Upper lobe of right lung (tissue), 1 donor: ENCODE data around the gene HOXB3. TPM values are rescaled to one million over a fixed set of nuclear protein-coding genes. Genes with fewer than 3 reads are reported as not detected.

ENCODE experiments used
- ATAC-seq: fragments of 200-7000 bp; cut with Tn5 transposase; one replicate; pipeline ENCODE4 v1.9.1; 2020; ENCODE audit warnings: mild to moderate bottlenecking, moderate library complexity
- DNase-seq: peaks from one replicate; pipeline ENCODE4 v3.0.0-alpha.2; 2020
- H3K27ac ChIP-seq: fragments of 200-600 bp; one replicate; pipeline ENCODE4 v1.8.0; 2022
- H3K27me3 ChIP-seq: fragments of 200-600 bp; one replicate; pipeline ENCODE4 v1.8.0; 2022; ENCODE audit warnings: mild to moderate bottlenecking
- H3K36me3 ChIP-seq: fragments of 200-600 bp; one replicate; pipeline ENCODE4 v1.8.0; 2022
- H3K4me1 ChIP-seq: fragments of 200-600 bp; one replicate; pipeline ENCODE4 v1.8.0; 2022
- H3K4me3 ChIP-seq: fragments of 200-600 bp; one replicate; pipeline ENCODE4 v1.8.0; 2022; ENCODE audit warnings: mild to moderate bottlenecking
- H3K9me3 ChIP-seq: fragments of 200-600 bp; one replicate; pipeline ENCODE4 v1.8.0; 2022
- CTCF ChIP-seq: fragments of 200-600 bp; IDR thresholded peaks from one replicate; pipeline ENCODE4 v1.8.0; 2022; ENCODE audit warnings: antibody characterized with exemption
- intact Hi-C: fragments of 100-400 bp; cut with DNase I; formaldehyde crosslinking; loops from one replicate; pipeline ENCODE4 v1.11.0; 2022
- total RNA-seq: library from RNA; stranded (reverse); fragmentation: NEBNext Ultra II Directional; extraction: Animal tissue kit (Norgen Biotek cat#: 25700); gene quantifications from one replicate; pipeline ENCODE4 v1.2.1, GENCODE V29; 2021
- donor health status: DM: no; HTN: yes; CAD: no; lungs with severe emphysema.

Gene HOXB3
- total RNA-seq, 1 donor from 2014 or later = 13.3 TPM

- Histone ChIP-seq H3K27me3 (peaks cover 80% of the 10 kb centered on the region), H3K9me3 (no peaks in the 10 kb centered on the region), H3K4me1 (peaks cover 28% of the 10 kb centered on the region), H3K36me3 (no peaks in the 10 kb centered on the region), H3K4me3 (peak within 1 kb of the TSS; percentile 55), H3K27ac (peak within 1 kb of the TSS; percentile 85)
- ATAC-seq = no peak
- no peak for TF ChIP-seq CTCF
- intact Hi-C loops = loop anchor here (5.0 kb wide), 1 partner anchor 241 kb away; no protein-coding TSS in a partner anchor
- DNase-seq = no peak
Measured at GRCh38 chr17:48593126-48593829, 3.2 kb upstream of the HOXB3 start, which contains the start of gene HOXB5. Gene HOXB5 (minus strand): TSS chr17:48593779. CDS start chr17:48593682, 97 bp downstream.

- Histone ChIP-seq H3K27me3 (peaks cover 73% of the 10 kb centered on the region), H3K27ac (peak overlapping the region; percentile 85)
- no peak for TF ChIP-seq CTCF
Measured at GRCh38 chr17:48592577-48592976, 2.5 kb upstream of the HOXB3 start.

GRCh38 chr17:48592057-48592514 lies 2.0 kb upstream of the HOXB3 start:
- intact Hi-C loops = loop anchor here (5.0 kb wide), 1 partner anchor 240 kb away; no protein-coding TSS in a partner anchor
- DNase-seq (no peak), ATAC-seq (no peak)
- H3K36me3 ChIP-seq = no peaks in the 10 kb centered on the region
- H3K9me3 ChIP-seq = no peaks in the 10 kb centered on the region
- peak overlapping the region; percentile 85 for H3K27ac ChIP-seq
- peak overlapping the region; percentile 55 for H3K4me3 ChIP-seq
- TF ChIP-seq CTCF = no peak
- H3K4me1 ChIP-seq = peaks cover 33% of the 10 kb centered on the region
- peaks cover 73% of the 10 kb centered on the region for H3K27me3 ChIP-seq

More at GRCh38 chr17:48592577-48592976, 2.5 kb upstream of the HOXB3 start:
- Histone ChIP-seq H3K9me3 (no peaks in the 10 kb centered on the region), H3K36me3 (no peaks in the 10 kb centered on the region), H3K4me3 (peak overlapping the region; percentile 55), H3K4me1 (peaks cover 33% of the 10 kb centered on the region)
- DNase-seq (no peak), ATAC-seq (no peak)
- intact Hi-C loops = loop anchor here (5.0 kb wide), 1 partner anchor 240 kb away; no protein-coding TSS in a partner anchor

- H3K27ac ChIP-seq = peak overlapping the region; percentile 85
- H3K4me3 ChIP-seq = peak overlapping the region; percentile 55
- H3K4me1 ChIP-seq = peaks cover 39% of the 10 kb centered on the region
- no peaks in the 10 kb centered on the region for H3K9me3 ChIP-seq
- TF ChIP-seq CTCF = no peak
- ATAC-seq (no peak), DNase-seq (no peak)
- H3K36me3 ChIP-seq = no peaks in the 10 kb centered on the region
- H3K27me3 ChIP-seq = peaks cover 73% of the 10 kb centered on the region
- intact Hi-C loops = loop anchor here (5.0 kb wide), 1 partner anchor 239 kb away; no protein-coding TSS in a partner anchor
Measured at GRCh38 chr17:48591255-48592056, 1.4 kb upstream of the HOXB3 start.

- H3K9me3 ChIP-seq = no peaks in the 10 kb centered on the region
- peaks cover 46% of the 10 kb centered on the region for H3K4me1 ChIP-seq
- no peaks in the 10 kb centered on the region for H3K36me3 ChIP-seq
- DNase-seq = no peak
- H3K4me3 ChIP-seq = peak overlapping the region; percentile 55
- intact Hi-C loops = loop anchor here (5.0 kb wide), 1 partner anchor 238 kb away; no protein-coding TSS in a partner anchor
- H3K27ac ChIP-seq = peak overlapping the region; percentile 85
- ATAC-seq = no peak
- peaks cover 73% of the 10 kb centered on the region for H3K27me3 ChIP-seq
- TF ChIP-seq CTCF = no peak
Measured at GRCh38 chr17:48590607-48591161, 643 bp upstream of the HOXB3 start.
